Loucy (cell line): ENCODE data around the gene NRXN3.

Source experiments
- H2AFZ ChIP-seq: fragments of 200-600 bp; sonication (generic); 2 replicates; pipeline ENCODE4 v1.6.0; 2016; ENCODE audit warnings: antibody characterized with exemption, mild to moderate bottlenecking, low read length, moderate library complexity
- H3F3A ChIP-seq: fragments of 200-600 bp; 2 replicates; pipeline ENCODE4 v1.6.0; 2016; ENCODE audit warnings: antibody characterized with exemption, low read depth, mild to moderate bottlenecking
- H3K27me3 ChIP-seq: fragments of 200-600 bp; sonication (generic); 2 replicates; pipeline ENCODE4 v1.6.1; 2014; ENCODE audit warnings: low read length, mild to moderate bottlenecking; ENCODE audit not compliant: insufficient read depth, poor library complexity, severe bottlenecking
- H3K36me3 ChIP-seq: fragments of 200-600 bp; sonication (generic); 2 replicates; pipeline ENCODE4 v1.6.1; 2016; ENCODE audit warnings: low read length; ENCODE audit not compliant: insufficient read depth
- H3K4me1 ChIP-seq: fragments of 200-600 bp; sonication (generic); 2 replicates; pipeline ENCODE4 v1.5.1; 2014; ENCODE audit warnings: low read length, mild to moderate bottlenecking; ENCODE audit not compliant: insufficient read depth, poor library complexity, severe bottlenecking
- H3K4me2 ChIP-seq: fragments of 200-600 bp; sonication (generic); 2 replicates; pipeline ENCODE4 v1.6.0; 2014; ENCODE audit warnings: antibody characterized with exemption, low read length, low read depth, mild to moderate bottlenecking; ENCODE audit not compliant: poor library complexity, severe bottlenecking
- H3K4me3 ChIP-seq: fragments of 200-600 bp; sonication (generic); 2 replicates; pipeline ENCODE4 v1.5.1; 2014; ENCODE audit warnings: low read length, mild to moderate bottlenecking, mixed read lengths; ENCODE audit not compliant: poor library complexity, severe bottlenecking
- H3K79me2 ChIP-seq: fragments of 200-600 bp; sonication (generic); 2 replicates; pipeline ENCODE4 v1.6.1; 2014; ENCODE audit warnings: low read length; ENCODE audit not compliant: insufficient read depth
- H3K9ac ChIP-seq: fragments of 200-600 bp; sonication (generic); 2 replicates; pipeline ENCODE4 v1.6.0; 2014; ENCODE audit warnings: mild to moderate bottlenecking, low read depth, low read length, moderate library complexity; ENCODE audit not compliant: poor library complexity, severe bottlenecking
- H3K9me2 ChIP-seq: fragments of 200-600 bp; sonication (generic); replicated peaks from 2 replicates; pipeline ENCODE4 v1.6.1; 2016; ENCODE audit warnings: low read depth, low read length, mixed read lengths
- H3K9me3 ChIP-seq: fragments of 200-600 bp; sonication (generic); 2 replicates; pipeline ENCODE4 v1.6.1; 2014; ENCODE audit warnings: mild to moderate bottlenecking, antibody characterized with exemption, low read length, low read depth; ENCODE audit not compliant: insufficient read depth
- H4K20me1 ChIP-seq: fragments of 200-600 bp; sonication (generic); 2 replicates; pipeline ENCODE4 v1.6.0; 2014; ENCODE audit warnings: antibody characterized with exemption, low read length, mild to moderate bottlenecking; ENCODE audit not compliant: insufficient read depth, poor library complexity, severe bottlenecking
- CTCF ChIP-seq: fragments of 200-600 bp; sonication (generic); conservative IDR thresholded peaks from 2 replicates; pipeline ENCODE4 v1.5.1; 2014; ENCODE audit warnings: mild to moderate bottlenecking, antibody characterized with exemption, low read length
- EZH2phosphoT487 ChIP-seq: fragments of 200-600 bp; IDR thresholded peaks from 2 replicates; pipeline ENCODE4 v1.6.1; 2018; ENCODE audit warnings: antibody characterized with exemption, mild to moderate bottlenecking, moderate library complexity, borderline replicate concordance

NRXN3 gene

GRCh38 chr14:79639613-79640012, 1469.4 kb downstream of the NRXN3 start:
- Histone ChIP-seq H3K9me2 (no peaks in the 10 kb centered on the region), H4K20me1 (no peaks in the 10 kb centered on the region), H3K4me1 (peaks cover 22% of the 10 kb centered on the region), H3K79me2 (no peaks in the 10 kb centered on the region), H3F3A (no peaks in the 10 kb centered on the region), H2AFZ (no peak overlapping the region), H3K9ac (no peak overlapping the region), H3K9me3 (no peaks in the 10 kb centered on the region), H3K4me3 (no peak overlapping the region), H3K36me3 (no peaks in the 10 kb centered on the region), H3K4me2 (no peak overlapping the region), H3K27me3 (no peaks in the 10 kb centered on the region)
- TF ChIP-seq EZH2phosphoT487 (no peak), CTCF (no peak)

- Histone ChIP-seq H3K4me3 (no peak overlapping the region), H3K4me2 (no peak overlapping the region), H3K27me3 (no peaks in the 10 kb centered on the region), H2AFZ (no peak overlapping the region), H3K79me2 (no peaks in the 10 kb centered on the region), H3K9me3 (no peaks in the 10 kb centered on the region), H4K20me1 (no peaks in the 10 kb centered on the region), H3K4me1 (peaks cover 22% of the 10 kb centered on the region), H3K36me3 (no peaks in the 10 kb centered on the region), H3K9me2 (no peaks in the 10 kb centered on the region), H3F3A (no peaks in the 10 kb centered on the region), H3K9ac (no peak overlapping the region)
- TF ChIP-seq EZH2phosphoT487 (no peak), CTCF (no peak)
Measured at GRCh38 chr14:79641371-79641770, 1471.2 kb downstream of the NRXN3 start.

- H3K36me3 ChIP-seq = no peaks in the 10 kb centered on the region
- peak overlapping the region; percentile 60 for H3K4me2 ChIP-seq
- no peaks in the 10 kb centered on the region for H3K9me2 ChIP-seq
- no peaks in the 10 kb centered on the region for H3K79me2 ChIP-seq
- H3K4me1 ChIP-seq = peaks cover 22% of the 10 kb centered on the region
- no peaks in the 10 kb centered on the region for H3K27me3 ChIP-seq
- H2AFZ ChIP-seq = no peak overlapping the region
- H4K20me1 ChIP-seq = no peaks in the 10 kb centered on the region
- H3K9ac ChIP-seq = no peak overlapping the region
- H3F3A ChIP-seq = no peaks in the 10 kb centered on the region
- H3K4me3 ChIP-seq = no peak overlapping the region
- H3K9me3 ChIP-seq = no peaks in the 10 kb centered on the region
- no peak for TF ChIP-seq EZH2phosphoT487
- TF ChIP-seq CTCF = no peak
Measured at GRCh38 chr14:79643132-79643531, 1473.0 kb downstream of the NRXN3 start.
